Mucosa of stomach (tissue), 1 donor: ENCODE results near the gene KRTAP10-2.
"Not testable (repeated sequence)": the region's sequence is repeated elsewhere in the genome, so short reads cannot be mapped to it uniquely, and the experiment has no call there.

Experiments used
- H3K27me3 ChIP-seq: one replicate; pipeline ENCODE4 v1.7.0; 2013; ENCODE audit warnings: mild to moderate bottlenecking, low read length; ENCODE audit not compliant: control insufficient read depth, insufficient read depth
- H3K36me3 ChIP-seq: one replicate; pipeline ENCODE4 v1.7.0; 2013; ENCODE audit warnings: low read length; ENCODE audit not compliant: control insufficient read depth, insufficient read depth
- H3K4me1 ChIP-seq: one replicate; pipeline ENCODE4 v1.7.0; 2013; ENCODE audit warnings: mild to moderate bottlenecking, low read length; ENCODE audit not compliant: control insufficient read depth, insufficient read depth
- H3K4me3 ChIP-seq: one replicate; pipeline ENCODE4 v1.7.0; 2013; ENCODE audit warnings: low read length
- H3K9ac ChIP-seq: one replicate; pipeline ENCODE4 v1.7.0; 2013; ENCODE audit warnings: mild to moderate bottlenecking, low read length, moderate library complexity
- H3K9me3 ChIP-seq: one replicate; pipeline ENCODE4 v1.7.0; 2013; ENCODE audit warnings: mild to moderate bottlenecking, low read length, moderate library complexity; ENCODE audit not compliant: control insufficient read depth
- donor health status: Pancreatic carcinoma.

Gene KRTAP10-2

GRCh38 chr21:44555200-44555875 is 4.0 kb upstream of the KRTAP10-2 start:
- Histone ChIP-seq H3K9ac (no peak overlapping the region), H3K4me3 (no peak overlapping the region), H3K9me3 (no peaks in the 10 kb centered on the region), H3K4me1 (no peaks in the 10 kb centered on the region), H3K36me3 (no peaks in the 10 kb centered on the region), H3K27me3 (peaks cover 8% of the 10 kb centered on the region)

GRCh38 chr21:44552681-44553080 is 1.4 kb upstream of the KRTAP10-2 start:
- Histone ChIP-seq H3K27me3 (peaks cover 7% of the 10 kb centered on the region), H3K9ac (no peak overlapping the region)

DNA sequence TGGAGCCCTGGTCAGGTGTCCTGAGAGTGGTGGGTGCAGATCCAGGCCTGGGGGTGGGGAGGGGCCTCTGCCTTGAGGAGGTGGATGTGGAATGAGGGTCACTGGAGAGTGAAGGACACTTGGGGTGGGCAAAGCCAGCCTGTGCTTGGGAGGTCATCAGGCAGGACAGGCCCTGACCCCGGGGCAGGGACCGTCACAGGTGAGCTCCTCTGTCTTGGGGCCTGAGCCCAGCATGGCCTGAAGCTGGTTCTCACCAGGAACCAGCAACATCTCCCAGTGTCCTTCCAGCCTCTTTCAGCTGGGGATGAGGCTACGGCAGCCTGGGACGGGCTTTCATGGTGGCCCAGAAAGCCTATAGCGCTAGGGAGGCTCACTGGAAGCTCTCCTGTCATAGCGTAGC is 831 bp upstream of the KRTAP10-2 start:
- Histone ChIP-seq H3K4me1 (peaks cover 5% of the 10 kb centered on the region), H3K9me3 (no peaks in the 10 kb centered on the region), H3K27me3 (peaks cover 4% of the 10 kb centered on the region), H3K9ac (no peak overlapping the region), H3K4me3 (no peak overlapping the region), H3K36me3 (no peaks in the 10 kb centered on the region)

More at GRCh38 chr21:44552681-44553080, 1.4 kb upstream of the KRTAP10-2 start:
- Histone ChIP-seq H3K4me1 (peaks cover 5% of the 10 kb centered on the region), H3K4me3 (no peak overlapping the region), H3K36me3 (no peaks in the 10 kb centered on the region), H3K9me3 (no peaks in the 10 kb centered on the region)

DNA sequence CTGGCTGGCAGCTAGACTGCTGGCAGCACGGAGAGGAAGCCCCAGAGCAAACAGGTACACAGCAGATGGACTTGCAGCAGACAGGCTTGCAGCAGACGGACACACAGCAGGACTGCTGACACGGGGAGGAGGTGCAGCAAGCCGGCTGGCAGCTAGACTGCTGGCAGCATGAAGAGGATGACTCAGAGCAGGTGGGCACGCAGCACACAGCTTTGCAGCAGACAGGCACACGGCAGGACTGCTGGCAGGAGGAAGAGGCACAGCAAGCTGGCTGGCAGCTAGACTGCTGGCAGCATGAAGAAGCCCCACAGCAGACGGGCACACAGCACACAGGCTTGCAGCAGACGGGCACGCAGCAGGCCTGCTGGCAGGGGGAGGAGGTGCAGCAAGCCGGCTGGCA is 498 bp downstream of the KRTAP10-2 start:
- H3K9ac ChIP-seq, result no peak overlapping the region
- H3K4me3 ChIP-seq, result no peak overlapping the region
- peaks cover 5% of the 10 kb centered on the region for H3K4me1 ChIP-seq
- no peaks in the 10 kb centered on the region for H3K9me3 ChIP-seq
- no peaks in the 10 kb centered on the region for H3K36me3 ChIP-seq
- no peaks in the 10 kb centered on the region for H3K27me3 ChIP-seq

DNA sequence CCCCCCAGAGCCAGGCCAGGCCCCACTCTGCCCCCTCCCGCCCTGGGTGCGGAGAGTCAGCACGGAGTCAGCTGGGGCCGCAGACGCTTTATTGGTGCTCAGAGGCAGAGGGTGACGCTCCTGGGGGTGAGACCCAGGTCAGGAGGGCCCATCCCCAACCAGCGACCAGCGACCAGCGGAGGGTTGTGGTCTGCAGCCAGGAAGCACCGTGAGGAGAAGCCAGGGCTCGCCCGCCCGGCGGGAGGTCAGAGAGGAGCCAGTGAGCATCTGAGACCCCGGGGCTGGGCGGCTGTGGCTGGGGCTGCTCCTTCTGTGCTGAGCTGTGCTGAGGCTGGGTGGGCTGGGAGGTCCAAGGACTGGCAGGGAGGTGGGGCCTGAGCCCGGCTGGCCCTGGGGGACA is 1.0 kb downstream of the KRTAP10-2 start:
- not testable (repeated sequence) for H3K27me3 ChIP-seq, H3K9me3 ChIP-seq, H3K9ac ChIP-seq, H3K4me1 ChIP-seq, H3K4me3 ChIP-seq, H3K36me3 ChIP-seq

- peaks cover 5% of the 10 kb centered on the region for H3K4me1 ChIP-seq
- H3K27me3 ChIP-seq, result no peaks in the 10 kb centered on the region
- H3K4me3 ChIP-seq, result no peak overlapping the region
- no peaks in the 10 kb centered on the region for H3K36me3 ChIP-seq
- H3K9me3 ChIP-seq, result no peaks in the 10 kb centered on the region
- no peak overlapping the region for H3K9ac ChIP-seq
These were observed 1.6 kb downstream of the KRTAP10-2 start for GRCh38 chr21:44549525-44550211.

- Histone ChIP-seq H3K36me3 (no peaks in the 10 kb centered on the region), H3K9ac (no peak overlapping the region), H3K4me3 (no peak overlapping the region), H3K27me3 (no peaks in the 10 kb centered on the region), H3K9me3 (no peaks in the 10 kb centered on the region), H3K4me1 (peaks cover 5% of the 10 kb centered on the region)
These were observed 2.4 kb downstream of the KRTAP10-2 start for GRCh38 chr21:44548922-44549321.

GRCh38 chr21:44548381-44548780 is 2.9 kb downstream of the KRTAP10-2 start:
- no peaks in the 10 kb centered on the region for H3K36me3 ChIP-seq
- no peaks in the 10 kb centered on the region for H3K27me3 ChIP-seq
- H3K9me3 ChIP-seq, result no peaks in the 10 kb centered on the region
- no peak overlapping the region for H3K4me3 ChIP-seq
- H3K9ac ChIP-seq, result no peak overlapping the region
- peaks cover 5% of the 10 kb centered on the region for H3K4me1 ChIP-seq

GRCh38 chr21:44547656-44548331 is 3.5 kb downstream of the KRTAP10-2 start:
- H3K4me1 ChIP-seq, result peaks cover 5% of the 10 kb centered on the region
- H3K4me3 ChIP-seq, result no peak overlapping the region
- H3K9me3 ChIP-seq, result no peaks in the 10 kb centered on the region
- no peaks in the 10 kb centered on the region for H3K36me3 ChIP-seq
- no peak overlapping the region for H3K9ac ChIP-seq
- H3K27me3 ChIP-seq, result no peaks in the 10 kb centered on the region

GRCh38 chr21:44544566-44544965 is 6.7 kb downstream of the KRTAP10-2 start:
- peaks cover 5% of the 10 kb centered on the region for H3K4me1 ChIP-seq
- H3K36me3 ChIP-seq, result no peaks in the 10 kb centered on the region
- H3K9me3 ChIP-seq, result no peaks in the 10 kb centered on the region
- no peak overlapping the region for H3K9ac ChIP-seq
- H3K27me3 ChIP-seq, result no peaks in the 10 kb centered on the region
- no peak overlapping the region for H3K4me3 ChIP-seq

- no peak overlapping the region for H3K9ac ChIP-seq
These were observed 8.6 kb downstream of the KRTAP10-2 start for GRCh38 chr21:44542716-44543115.

DNA sequence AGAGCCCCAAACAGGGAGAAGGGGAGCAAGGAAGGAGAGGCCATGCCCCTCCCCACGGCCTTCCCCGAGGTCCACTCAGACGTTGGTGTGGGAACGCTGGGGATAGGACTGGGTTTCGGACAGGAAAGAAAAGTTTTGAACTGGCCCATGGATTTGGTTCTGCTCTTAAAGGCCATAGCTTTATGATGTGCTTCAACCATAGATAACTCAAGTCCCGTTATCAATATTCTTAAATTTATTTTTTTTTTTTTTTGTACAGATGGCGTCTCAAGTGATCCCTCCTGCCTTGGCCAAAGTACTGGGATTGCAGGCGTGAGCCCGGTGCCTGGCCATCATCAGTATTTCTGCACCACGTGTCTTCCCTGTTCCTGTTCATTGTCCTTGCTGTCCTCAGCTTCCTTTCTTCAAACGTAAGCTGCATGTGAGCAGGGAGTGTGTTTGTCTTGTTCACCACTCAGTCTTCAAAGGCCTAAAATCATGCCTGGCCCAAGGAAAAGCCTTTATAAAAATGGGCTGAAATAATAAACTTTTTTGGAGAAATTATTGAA is 10.5 kb downstream of the KRTAP10-2 start:
- Histone ChIP-seq H3K36me3 (no peaks in the 10 kb centered on the region), H3K27me3 (no peaks in the 10 kb centered on the region), H3K9me3 (no peaks in the 10 kb centered on the region), H3K4me3 (no peak overlapping the region), H3K9ac (no peak overlapping the region), H3K4me1 (no peaks in the 10 kb centered on the region)

More at GRCh38 chr21:44542716-44543115, 8.6 kb downstream of the KRTAP10-2 start:
- no peaks in the 10 kb centered on the region for H3K27me3 ChIP-seq
- no peaks in the 10 kb centered on the region for H3K36me3 ChIP-seq
- no peaks in the 10 kb centered on the region for H3K9me3 ChIP-seq
- H3K4me1 ChIP-seq, result no peaks in the 10 kb centered on the region
- no peak overlapping the region for H3K4me3 ChIP-seq
